ENCODE data around the gene SLX4IP.

DNA sequence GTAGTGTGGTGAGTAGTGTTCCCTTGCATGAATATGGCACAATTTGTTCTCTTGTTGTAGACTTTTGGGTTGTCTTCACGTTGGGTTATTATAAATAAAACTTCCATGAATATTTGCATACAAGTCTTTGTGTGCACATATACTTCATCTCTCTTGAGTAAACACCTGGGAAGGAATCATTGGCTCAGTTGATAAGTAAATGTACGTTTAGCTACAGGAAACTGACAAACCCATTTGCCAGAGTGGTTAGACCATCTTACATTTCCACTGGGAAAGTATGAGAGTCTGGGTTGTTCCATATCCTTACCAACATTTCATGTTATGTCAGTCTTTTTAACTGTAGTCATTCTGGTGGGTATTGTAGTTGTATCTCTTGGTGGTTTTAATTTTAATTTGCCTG, 119.2 kb downstream of the SLX4IP start:
- TF ChIP-seq, protein P1, sequence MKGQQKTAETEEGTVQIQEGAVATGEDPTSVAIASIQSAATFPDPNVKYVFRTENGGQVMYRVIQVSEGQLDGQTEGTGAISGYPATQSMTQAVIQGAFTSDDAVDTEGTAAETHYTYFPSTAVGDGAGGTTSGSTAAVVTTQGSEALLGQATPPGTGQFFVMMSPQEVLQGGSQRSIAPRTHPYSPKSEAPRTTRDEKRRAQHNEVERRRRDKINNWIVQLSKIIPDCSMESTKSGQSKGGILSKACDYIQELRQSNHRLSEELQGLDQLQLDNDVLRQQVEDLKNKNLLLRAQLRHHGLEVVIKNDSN (IDR thresholded peaks at IDR 0.05), result no peak
- no peak for TF ChIP-seq CEBPB (IDR thresholded peaks at IDR 0.05)
